ENCODE results near the gene PRKAR1B. TPM values are rescaled to one million over a fixed set of nuclear protein-coding genes. Genes with fewer than 3 reads are reported as not detected.

PRKAR1B gene
- total RNA-seq, 2 donors from 2014 or later, result 15.8 to 19.8 TPM

- DNase-seq (no peak), ATAC-seq (no peak)
- intact Hi-C loops (cut with DNase I), result no loop called here
Measured at GRCh38 chr7:533266-533665, 193.8 kb downstream of the PRKAR1B start.

- ATAC-seq (no peak), DNase-seq (no peak)
- intact Hi-C loops (cut with DNase I), result no loop called here
Measured at GRCh38 chr7:532379-533143, 194.5 kb downstream of the PRKAR1B start.

DNA sequence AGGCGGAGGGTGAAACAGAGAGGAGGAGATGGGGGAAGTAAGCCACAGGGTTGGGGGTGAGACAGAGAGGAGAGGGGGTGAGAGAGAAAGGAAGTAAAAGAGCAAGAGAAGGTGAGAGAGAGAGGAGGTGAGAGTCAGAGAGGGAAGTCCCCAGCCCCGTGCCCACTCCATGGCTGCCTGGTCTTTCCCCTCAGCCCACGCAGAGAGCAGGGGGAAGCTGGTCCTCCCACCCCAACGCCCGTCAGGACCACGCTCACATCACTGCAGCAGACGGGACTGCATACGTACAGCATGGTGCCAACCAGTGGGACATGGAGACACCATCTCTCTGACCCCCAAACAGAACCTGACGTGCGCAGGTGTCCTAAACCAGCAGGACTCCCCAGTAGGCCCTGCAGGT, 195.3 kb downstream of the PRKAR1B start:
- ATAC-seq, result no peak
- intact Hi-C loops (cut with DNase I), result no loop called here
- no peak for DNase-seq

DNA sequence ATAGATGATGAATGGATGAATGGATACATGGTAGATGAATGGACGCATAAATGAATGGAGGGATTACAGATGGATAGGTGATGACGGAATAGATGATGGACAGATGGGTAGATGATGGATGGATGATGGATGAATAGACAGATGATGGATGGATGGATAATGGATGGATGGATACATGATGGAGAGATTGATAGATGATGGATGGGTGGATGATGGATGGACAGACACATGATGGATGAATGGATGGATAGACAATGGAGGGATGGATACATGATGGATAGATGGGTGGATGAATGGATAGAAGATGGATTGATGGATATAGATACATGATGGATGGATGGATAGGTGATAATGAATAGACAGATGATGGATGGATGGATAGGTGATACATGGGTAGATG, 198.6 kb downstream of the PRKAR1B start:
- intact Hi-C loops (cut with DNase I), result no loop called here
- no peak for DNase-seq
- no peak for ATAC-seq

- intact Hi-C loops (cut with DNase I), result no loop called here
- DNase-seq, result no peak
- ATAC-seq, result no peak
Measured at GRCh38 chr7:527723-528122, 199.4 kb downstream of the PRKAR1B start.

DNA sequence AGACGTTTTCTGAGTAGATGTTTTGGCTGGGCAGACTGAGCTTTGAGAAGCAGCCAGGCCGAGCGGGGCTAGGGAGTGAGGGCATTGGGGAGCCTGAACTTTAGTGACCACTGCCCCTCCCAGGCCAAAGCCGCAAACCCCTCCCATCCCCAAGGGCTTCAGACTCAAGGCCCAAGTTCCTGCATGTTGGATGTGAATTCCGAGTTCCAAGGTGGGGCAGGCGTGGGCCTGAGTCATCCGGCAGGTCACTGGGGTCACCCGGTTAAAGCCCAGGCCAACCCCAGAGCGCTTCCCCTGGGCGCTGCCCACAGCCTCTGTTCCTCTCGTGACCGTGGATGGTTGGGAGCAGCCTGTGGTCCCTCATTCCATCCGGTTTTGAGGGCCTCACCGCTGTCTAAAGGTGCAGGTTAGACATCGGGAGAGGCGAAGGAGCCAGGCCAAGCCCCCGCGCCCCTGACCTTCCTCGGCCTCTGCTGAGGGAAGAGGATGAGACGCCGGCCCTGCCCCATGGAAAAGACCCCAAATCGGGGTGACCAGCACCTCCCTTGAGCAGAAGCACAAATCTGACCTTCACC, 200.5 kb downstream of the PRKAR1B start:
- ATAC-seq, result no peak
- intact Hi-C loops (cut with DNase I), result no loop called here
- no peak for DNase-seq

DNA sequence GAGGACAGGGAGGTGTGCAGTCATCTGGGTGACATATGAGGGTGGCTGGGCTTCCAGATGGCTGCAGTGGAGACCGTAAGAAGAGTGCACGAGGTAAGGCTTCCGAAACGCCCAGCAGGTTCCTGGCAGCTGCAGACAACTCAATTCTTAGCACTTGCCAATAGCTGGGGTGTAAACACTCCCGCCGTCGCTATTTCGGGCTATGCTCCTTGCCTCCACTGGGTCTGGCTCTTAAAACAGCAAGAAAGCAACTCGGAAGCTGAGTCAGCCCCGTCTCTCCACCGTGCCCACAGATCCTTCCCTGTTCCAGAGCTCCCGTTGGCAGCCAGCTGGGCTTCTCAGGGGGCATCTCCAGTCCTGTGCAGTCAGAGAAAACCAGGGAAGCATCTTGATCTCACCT, 201.3 kb downstream of the PRKAR1B start:
- DNase-seq, result no peak
- intact Hi-C loops (cut with DNase I), result no loop called here

GRCh38 chr7:524800-525199, 202.3 kb downstream of the PRKAR1B start:
- DNase-seq (no peak), ATAC-seq (no peak)
- intact Hi-C loops (cut with DNase I), result loop anchor here in 1 of 2 donors (5.0 kb wide), 2 partner anchors 143 to 208 kb away; no protein-coding TSS in a partner anchor

More for the DNA sequence above, 201.3 kb downstream of the PRKAR1B start:
- ATAC-seq, result no peak

DNA sequence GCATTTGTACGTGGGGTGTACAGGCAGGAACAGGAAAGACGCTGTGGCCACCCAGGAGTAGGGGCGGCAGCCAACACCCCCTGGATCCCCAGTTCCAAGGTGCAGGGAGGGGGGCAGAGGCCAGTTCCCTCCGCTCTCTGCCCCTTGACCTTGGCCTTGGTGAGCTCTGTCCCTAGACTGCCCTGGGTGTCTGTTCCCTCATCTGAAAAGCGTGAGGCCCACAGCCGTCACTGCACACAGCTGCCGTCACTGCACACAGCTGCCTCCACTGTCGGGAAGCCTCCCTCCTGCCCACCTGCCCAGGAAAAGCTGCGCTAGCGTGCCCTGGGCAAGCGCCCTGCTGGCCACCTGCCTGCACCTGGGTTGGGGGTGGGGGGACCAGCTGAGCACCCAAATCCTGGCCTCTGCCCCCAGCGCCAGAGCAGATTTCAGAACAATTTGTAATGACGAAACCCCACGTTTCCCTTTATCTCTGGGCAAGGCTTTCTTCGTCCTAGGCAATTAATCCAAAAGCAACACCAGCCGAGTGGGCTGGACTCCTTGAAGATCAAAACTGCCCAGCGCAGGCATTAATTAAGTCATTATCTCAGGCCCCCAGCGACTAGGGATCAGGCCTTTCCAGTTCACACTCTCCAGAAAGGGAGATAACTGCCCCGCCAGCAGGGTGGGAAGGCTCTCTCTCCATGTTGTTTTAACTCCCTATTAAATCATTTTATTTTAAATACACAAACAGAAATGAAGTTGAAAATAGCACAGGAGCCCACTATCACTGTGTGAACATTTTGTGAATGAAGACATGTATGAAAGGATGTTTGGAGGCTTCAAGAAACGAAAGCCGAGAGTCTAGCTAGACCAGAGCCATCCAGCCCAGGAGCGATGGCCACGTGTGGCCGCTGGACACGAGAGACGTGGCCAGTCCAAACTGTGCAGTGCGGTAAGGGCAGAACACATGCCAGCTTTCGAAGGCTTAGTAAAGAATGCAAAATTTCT, 203.4 kb downstream of the PRKAR1B start:
- no peak for ATAC-seq
- no peak for DNase-seq
- intact Hi-C loops (cut with DNase I), result loop anchor here in 1 of 2 donors (5.0 kb wide), 2 partner anchors 144 to 209 kb away; no protein-coding TSS in a partner anchor

- intact Hi-C loops (cut with DNase I), result loop anchor here in 1 of 2 donors (5.0 kb wide), 2 partner anchors 144 to 209 kb away; no protein-coding TSS in a partner anchor
- DNase-seq, result no peak
- no peak for ATAC-seq
Measured at GRCh38 chr7:522951-523314, 204.1 kb downstream of the PRKAR1B start.

DNA sequence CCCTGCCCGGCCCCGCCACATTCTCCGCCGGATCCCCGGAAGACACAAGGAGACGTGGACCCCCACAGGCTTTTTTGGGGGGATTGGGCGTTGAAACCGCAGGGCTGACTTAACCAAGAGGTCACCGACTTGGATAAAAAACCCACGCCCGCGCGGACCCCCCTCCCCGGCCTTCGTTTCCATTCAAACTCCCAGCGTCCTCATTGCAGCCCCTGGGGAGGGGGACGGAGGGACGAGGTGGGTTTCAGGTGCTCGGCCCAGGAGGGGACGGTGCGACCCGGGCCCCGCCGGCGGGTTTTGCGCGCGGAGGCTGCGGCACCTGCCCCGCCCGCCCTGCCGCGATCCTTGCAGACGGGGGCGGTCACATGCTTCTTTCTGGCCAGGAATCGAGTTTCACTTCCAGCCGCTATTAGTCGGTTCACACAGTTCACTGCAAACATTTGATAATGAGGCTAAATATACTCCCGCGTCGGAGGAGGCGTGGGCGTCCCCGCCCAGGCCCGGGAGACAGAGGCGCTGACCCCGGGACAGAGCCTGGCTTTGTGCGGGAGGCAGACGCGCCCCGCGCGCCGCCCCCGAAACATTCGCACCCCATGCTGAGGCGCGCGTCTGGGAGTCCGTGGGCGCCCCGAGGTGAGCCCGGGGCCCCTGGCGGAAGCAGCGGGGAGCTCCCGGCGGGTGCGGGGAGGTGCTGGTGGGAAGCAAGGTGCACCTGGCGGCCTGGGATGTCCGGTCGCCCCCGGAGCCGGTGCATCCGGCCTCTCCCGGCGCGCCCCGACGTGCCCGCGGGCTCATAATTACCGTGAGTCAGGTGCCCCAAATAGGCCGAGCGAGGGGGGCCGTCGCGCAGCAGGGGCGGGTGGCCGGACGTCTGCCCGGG, 204.8 kb downstream of the PRKAR1B start:
- intact Hi-C loops (cut with DNase I), result loop anchor here in 1 of 2 donors (5.0 kb wide), 2 partner anchors 145 to 210 kb away; no protein-coding TSS in a partner anchor
- DNase-seq, result peak; percentile 73
- ATAC-seq, result peak; percentile 39 to 49

- peak; percentile 12 to 18 for ATAC-seq
- peak; percentile 89 for DNase-seq
- intact Hi-C loops (cut with DNase I), result loop anchor here in 1 of 2 donors (5.0 kb wide), 2 partner anchors 146 to 211 kb away; no protein-coding TSS in a partner anchor
Measured at GRCh38 chr7:521221-522070, 205.6 kb downstream of the PRKAR1B start.

- intact Hi-C loops (cut with DNase I), result loop anchor here in 1 of 2 donors (5.0 kb wide), 2 partner anchors 147 to 212 kb away; no protein-coding TSS in a partner anchor
- DNase-seq (no peak), ATAC-seq (peak in 1 of 2 donors; percentile 6)
Measured at GRCh38 chr7:520503-521161, 206.4 kb downstream of the PRKAR1B start.

DNA sequence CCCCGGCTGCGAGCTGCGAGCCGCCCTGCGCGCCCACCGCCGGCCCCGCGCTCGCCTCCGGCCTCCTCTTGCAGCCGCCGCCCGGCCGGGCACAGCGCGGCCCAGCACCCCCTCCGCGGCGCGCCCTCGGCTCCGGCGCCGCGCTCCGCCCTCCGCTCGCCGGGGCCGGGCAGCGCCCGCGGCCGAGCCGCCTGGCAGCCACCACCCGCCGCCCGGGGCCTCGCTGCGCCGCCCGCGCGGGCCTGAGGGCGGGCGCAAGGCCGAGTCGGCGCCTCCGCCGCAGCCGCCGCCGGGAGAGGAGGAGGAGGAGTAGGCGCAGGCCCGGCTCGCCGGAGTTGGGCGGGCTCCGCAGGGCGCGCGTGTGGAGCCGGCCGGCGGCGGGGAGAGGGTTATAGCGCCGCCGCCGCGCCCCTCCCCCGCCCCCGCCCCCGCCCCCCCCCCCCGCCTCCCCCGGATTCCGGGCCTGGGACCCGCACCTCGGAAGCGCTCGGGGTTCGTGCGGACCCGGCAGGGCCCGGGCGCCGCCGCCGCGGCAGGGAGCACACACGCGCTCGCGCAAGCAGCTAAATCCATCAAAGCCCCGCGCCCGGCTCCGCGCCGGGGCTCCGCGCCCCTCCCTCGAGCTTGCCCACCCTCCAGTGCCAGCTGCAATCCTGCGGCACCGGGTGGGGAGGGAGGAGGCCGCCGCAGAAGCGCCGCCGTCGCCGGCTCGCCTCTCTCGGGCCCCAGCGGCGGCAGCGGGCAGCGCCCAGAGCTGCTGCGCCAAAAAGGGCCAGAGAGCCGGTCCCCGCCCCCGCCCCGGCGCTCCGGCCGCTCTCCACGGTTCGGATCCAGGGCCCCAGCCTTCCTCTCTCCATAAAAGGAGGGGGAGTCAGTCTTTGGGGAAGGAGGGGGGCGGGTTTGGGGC, 207.3 kb downstream of the PRKAR1B start, which contains the start of gene PDGFA:
TSS of gene PDGFA (minus strand) at position 363 of the 907 bp plus-strand sequence. CDS start 845 bp downstream, outside the sequence.
- peak; percentile 73 for DNase-seq
- peak; percentile 27 to 32 for ATAC-seq
- intact Hi-C loops (cut with DNase I), result loop anchor here (5.0 to 10.0 kb wide), 4 partner anchors 148 to 213 kb away; no protein-coding TSS in a partner anchor

Measured in left cardiac atrium (tissue), 4 donors.